H1 (cell line): ENCODE measurements around the gene OR2L3. TPM values are rescaled to one million over a fixed set of nuclear protein-coding genes. Genes with fewer than 3 reads are reported as not detected.

ENCODE experiments used
- CTCF ChIA-PET: fragments of 300-600 bp; sonication (Branson Sonifier 250); formaldehyde crosslinking; loops from one replicate; lab custom pipeline; 2021; ENCODE audit not compliant: partially characterized antibody; lab: Charles Lee
- POLR2A ChIA-PET: fragments of 300-600 bp; sonication (Branson Sonifier 250); formaldehyde crosslinking; loops from one replicate; lab custom pipeline; 2021; ENCODE audit warnings: inconsistent platforms; ENCODE audit not compliant: partially characterized antibody; lab: Charles Lee
- DNase-seq, 2 experiments: peaks; one replicate each; pipeline versions ENCODE4 v3.0.0 to v3.0.0-alpha.2; 2010 to 2022; ENCODE audit warnings: low spot score in 2 of 2, low read depth in 1 of 2, mixed read lengths in 1 of 2
- FAIRE-seq: peaks from 2 replicates; lab custom pipeline; 2011; peaks lifted over from hg19 to GRCh38; lab: Jason Lieb, UNC
- H2AFZ ChIP-seq: 2 replicates; pipeline ENCODE4 v1.8.1; 2012; ENCODE audit warnings: low read length, inconsistent platforms
- H2AK5ac ChIP-seq: 2 replicates; pipeline ENCODE4 v1.6.1; 2013; ENCODE audit warnings: low read depth, low read length
- H2BK120ac ChIP-seq: replicated peaks from 2 replicates; pipeline ENCODE3; 2013; ENCODE audit warnings: low read depth, low read length, inconsistent platforms
- H2BK12ac ChIP-seq: 2 replicates; pipeline ENCODE4 v1.6.1; 2013; ENCODE audit warnings: low read depth, low read length
- H2BK15ac ChIP-seq: 2 replicates; pipeline ENCODE4 v1.6.1; 2013; ENCODE audit warnings: low read length
- H2BK20ac ChIP-seq: 2 replicates; pipeline ENCODE4 v1.6.1; 2013; ENCODE audit warnings: low read length
- H2BK5ac ChIP-seq: 2 replicates; pipeline ENCODE4 v1.6.1; 2013; ENCODE audit warnings: low read depth, low read length
- H3K14ac ChIP-seq: 2 replicates; pipeline ENCODE4 v1.6.1; 2013; ENCODE audit warnings: inconsistent platforms; ENCODE audit not compliant: insufficient read length
- H3K18ac ChIP-seq: 2 replicates; pipeline ENCODE4 v1.6.1; 2013; ENCODE audit warnings: low read length; ENCODE audit errors: extremely low read depth
- H3K23ac ChIP-seq: 2 replicates; pipeline ENCODE4 v1.6.1; 2013; ENCODE audit warnings: inconsistent platforms; ENCODE audit not compliant: insufficient read length
- H3K23me2 ChIP-seq: 2 replicates; pipeline ENCODE4 v1.6.1; 2013; ENCODE audit warnings: low read depth, low read length
- H3K27ac ChIP-seq: 2 replicates; pipeline ENCODE4 v1.6.1; 2011; ENCODE audit warnings: low read depth, low read length, inconsistent platforms
- H3K27me3 ChIP-seq, 4 experiments: replicated peaks in 1 of 4; 1 replicate in 1 of 4; 2 replicates in 3 of 4; pipeline versions ENCODE4 v1.6.1 to v1.8.1; 2011 to 2013; ENCODE audit warnings: low read length in 3 of 4, mild to moderate bottlenecking in 3 of 4, inconsistent platforms in 2 of 4, mixed read lengths in 2 of 4, moderate library complexity in 1 of 4; ENCODE audit not compliant: control insufficient read depth in 3 of 4, insufficient read depth in 3 of 4; ENCODE audit errors: extremely low read depth in 1 of 4
- H3K36me3 ChIP-seq, 4 experiments: 2 replicates each; pipeline versions ENCODE4 v1.6.1 to v1.8.1; 2011 to 2013; ENCODE audit warnings: mild to moderate bottlenecking in 4 of 4, low read length in 3 of 4, moderate library complexity in 2 of 4, control low read depth in 1 of 4, inconsistent platforms in 1 of 4; ENCODE audit not compliant: insufficient read depth in 4 of 4, control insufficient read depth in 2 of 4
- H3K4ac ChIP-seq: replicated peaks from 2 replicates; pipeline ENCODE3; 2013; ENCODE audit warnings: low read length, low read depth, mixed read lengths, inconsistent platforms; ENCODE audit not compliant: insufficient read length
- H3K4me1 ChIP-seq, 4 experiments: replicated peaks in 1 of 4; 1 replicate in 1 of 4; 2 replicates in 3 of 4; pipeline versions ENCODE4 v1.6.1 to v1.8.1; 2011 to 2013; ENCODE audit warnings: low read length in 3 of 4, inconsistent platforms in 2 of 4, mixed read lengths in 1 of 4; ENCODE audit not compliant: insufficient read depth in 4 of 4, control insufficient read depth in 3 of 4
- H3K4me2 ChIP-seq, 2 experiments: 2 replicates each; pipeline versions ENCODE4 v1.6.1 to v1.8.1; 2011 to 2013; ENCODE audit warnings: low read depth in 2 of 2, low read length in 2 of 2, control low read depth in 1 of 2, inconsistent platforms in 1 of 2, mild to moderate bottlenecking in 1 of 2; ENCODE audit not compliant: insufficient read depth in 1 of 2
- H3K4me3 ChIP-seq, 4 experiments: fragments of 200-600, 300-600 bp in 1 of 4; sonication (generic), shearing (Covaris generic), sonication (Bioruptor Twin) in 1 of 4; 2 replicates each; pipeline versions ENCODE4 v1.5.1 to v1.8.1; 2011 to 2016; ENCODE audit warnings: low read length in 4 of 4, low read depth in 3 of 4, control low read depth in 2 of 4, inconsistent platforms in 2 of 4, mild to moderate bottlenecking in 2 of 4, mixed read lengths in 1 of 4, moderate library complexity in 1 of 4; ENCODE audit not compliant: insufficient read depth in 2 of 4; ENCODE audit errors: extremely low read depth in 1 of 4
- H3K56ac ChIP-seq: replicated peaks from 2 replicates; pipeline ENCODE3; 2013; ENCODE audit warnings: low read depth, mild to moderate bottlenecking, mixed read lengths, low read length, inconsistent platforms; ENCODE audit not compliant: insufficient read length
- H3K79me1 ChIP-seq: 2 replicates; pipeline ENCODE4 v1.6.1; 2013; ENCODE audit warnings: low read depth, low read length, control low read depth
- H3K79me2 ChIP-seq, 2 experiments: 2 replicates each; pipeline versions ENCODE4 v1.6.1 to v1.8.1; 2012 to 2013; ENCODE audit warnings: low read length in 2 of 2, mild to moderate bottlenecking in 2 of 2, inconsistent platforms in 1 of 2; ENCODE audit not compliant: insufficient read depth in 2 of 2, control insufficient read depth in 1 of 2
- H3K9ac ChIP-seq, 4 experiments: replicated peaks in 1 of 4; 1 replicate in 1 of 4; 2 replicates in 3 of 4; pipeline versions ENCODE4 v1.6.1 to v1.8.1; 2011 to 2013; ENCODE audit warnings: low read depth in 3 of 4, low read length in 3 of 4, control low read depth in 2 of 4, mild to moderate bottlenecking in 2 of 4, moderate library complexity in 2 of 4, inconsistent platforms in 1 of 4; ENCODE audit errors: extremely low read depth in 1 of 4
- H3K9me3 ChIP-seq, 2 experiments: 2 replicates each; pipeline versions ENCODE4 v1.6.1 to v1.8.1; 2012 to 2013; ENCODE audit warnings: mild to moderate bottlenecking in 2 of 2, moderate library complexity in 2 of 2, control low read depth in 1 of 2, inconsistent platforms in 1 of 2, low read depth in 1 of 2, low read length in 1 of 2, mixed read lengths in 1 of 2; ENCODE audit not compliant: insufficient read depth in 2 of 2
- H4K20me1 ChIP-seq, 2 experiments: replicated peaks in 1 of 2; 2 replicates each; pipeline versions ENCODE3 to v1.8.1; 2011 to 2013; ENCODE audit warnings: inconsistent platforms in 2 of 2, low read length in 2 of 2, mild to moderate bottlenecking in 1 of 2; ENCODE audit not compliant: insufficient read depth in 2 of 2, control insufficient read depth in 1 of 2
- H4K5ac ChIP-seq: 2 replicates; pipeline ENCODE4 v1.6.1; 2013; ENCODE audit warnings: low read length, low read depth, mixed read lengths, inconsistent platforms; ENCODE audit not compliant: insufficient read length
- H4K8ac ChIP-seq: 2 replicates; pipeline ENCODE4 v1.8.0; 2013; ENCODE audit warnings: mild to moderate bottlenecking, moderate library complexity, low read length, inconsistent platforms; ENCODE audit not compliant: insufficient read depth; ENCODE audit errors: extremely low read depth
- H4K91ac ChIP-seq: replicated peaks from 2 replicates; pipeline ENCODE3; 2013; ENCODE audit warnings: low read length, mixed read lengths, inconsistent platforms; ENCODE audit not compliant: insufficient read length
- EP300 ChIP-seq, 2 experiments: IDR thresholded peaks; 1 replicate in 1 of 2; 2 replicates in 1 of 2; pipeline ENCODE4 v1.6.1; 2011 to 2012; ENCODE audit warnings: low read depth in 2 of 2, low read length in 2 of 2, mild to moderate bottlenecking in 2 of 2, borderline replicate concordance in 1 of 2, inconsistent platforms in 1 of 2, moderate library complexity in 1 of 2
- EZH2 ChIP-seq: fragments of 200-600 bp; sonication (generic); IDR thresholded peaks from 2 replicates; pipeline ENCODE4 v1.7.1; 2012; ENCODE audit warnings: low read depth, mild to moderate bottlenecking, moderate library complexity, low read length, inconsistent platforms; ENCODE audit not compliant: severe bottlenecking
- HDAC6 ChIP-seq: IDR thresholded peaks from one replicate; pipeline ENCODE4 v1.7.1; 2012; ENCODE audit warnings: low read depth, mild to moderate bottlenecking, inconsistent platforms, low read length, moderate library complexity
- KDM1A ChIP-seq: fragments of 200-600, 300-600 bp; sonication (generic); IDR thresholded peaks from 2 replicates; pipeline ENCODE4 v1.7.1; 2016; ENCODE audit warnings: mild to moderate bottlenecking, low read length, borderline replicate concordance
- POLR2A ChIP-seq, 2 experiments: IDR thresholded peaks; 1 replicate in 1 of 2; 2 replicates in 1 of 2; pipeline ENCODE4 v1.6.1; 2011; ENCODE audit warnings: low read depth in 2 of 2, low read length in 2 of 2, mild to moderate bottlenecking in 2 of 2; ENCODE audit errors: control extremely low read depth in 1 of 2
- RXRA ChIP-seq: IDR thresholded peaks from 2 replicates; pipeline ENCODE4 v1.6.1; 2011; ENCODE audit warnings: low read depth, mild to moderate bottlenecking, low read length, moderate library complexity; ENCODE audit not compliant: insufficient read depth
- SIN3A ChIP-seq, 2 experiments: IDR thresholded peaks in 1 of 2; conservative IDR thresholded peaks in 1 of 2; 2 replicates each; pipeline ENCODE4 v1.6.1; 2011 to 2012; ENCODE audit warnings: low read length in 2 of 2, improper control_type of control experiment in 1 of 2, low read depth in 1 of 2, mild to moderate bottlenecking in 1 of 2
- SIRT6 ChIP-seq: IDR thresholded peaks from one replicate; pipeline ENCODE4 v1.7.1; 2012; ENCODE audit warnings: low read length, inconsistent platforms
- SP4 ChIP-seq: IDR thresholded peaks from 2 replicates; pipeline ENCODE4 v1.6.1; 2012; ENCODE audit warnings: low read length, inconsistent platforms
- WGBS, 2 experiments: shearing (Covaris generic) in 1 of 2; methylation state at CpG; one replicate each; pipeline versions ENCODE4 v1.1.6 to v1.1.7; 2013 to 2015; ENCODE audit warnings: low lambda C conversion rate in 2 of 2, mixed read lengths in 2 of 2, inconsistent platforms in 1 of 2, low coverage in 1 of 2, missing lambda C conversion rate in 1 of 2; ENCODE audit not compliant: insufficient replicate concordance in 2 of 2, insufficient coverage in 1 of 2, insufficient read length in 1 of 2; ENCODE audit errors: extremely low coverage in 1 of 2, missing lambda C conversion rate in 1 of 2; 5-methylcytosine and 5-hydroxymethylcytosine counted together
- polyA plus RNA-seq, 7 experiments: library from polyadenylated mRNA; depleted of rRNA in 3 of 7; stranded (reverse) in 5 of 7; unstranded in 2 of 7; fragments of >200 nt in 5 of 7; fragments of 200-250 nt in 2 of 7; gene quantifications; 1 replicate in 5 of 7; 2 replicates in 1 of 7; 4 replicates in 1 of 7; pipeline versions ENCODE4 v1.2.1 to v1.2.3, GENCODE V29; 2011 to 2013; ENCODE audit warnings: missing spikeins in 2 of 7, mixed read lengths in 2 of 7
- total RNA-seq: library from RNA; stranded (reverse); fragmentation: NEBNext Ultra II Directional; extraction: Animal tissue kit (Norgen Biotek cat#: 25700); gene quantifications from 2 replicates; pipeline ENCODE4 v1.2.1, GENCODE V29; 2021
- TF ChIP-seq, protein P1 (sequence below), 3 experiments: IDR thresholded peaks; 1 replicate in 2 of 3; 2 replicates in 1 of 3; pipeline versions ENCODE4 v1.5.1 to v1.6.1; 2011; ENCODE audit warnings: low read length in 3 of 3, mild to moderate bottlenecking in 3 of 3, inconsistent platforms in 2 of 3, low read depth in 1 of 3, moderate library complexity in 1 of 3; ENCODE audit not compliant: insufficient read depth in 1 of 3; ENCODE audit errors: control extremely low read depth in 1 of 3
- TF ChIP-seq, protein P2 (sequence below): IDR thresholded peaks from 2 replicates; pipeline ENCODE4 v1.6.1; 2011; ENCODE audit warnings: low read length, improper control_type of control experiment

OR2L3 gene
- total and polyA plus RNA-seq, 2 of the 8 experiments (the other 6 are each of a cell fraction or from before 2014, with no cell fraction given): not detected

DNA sequence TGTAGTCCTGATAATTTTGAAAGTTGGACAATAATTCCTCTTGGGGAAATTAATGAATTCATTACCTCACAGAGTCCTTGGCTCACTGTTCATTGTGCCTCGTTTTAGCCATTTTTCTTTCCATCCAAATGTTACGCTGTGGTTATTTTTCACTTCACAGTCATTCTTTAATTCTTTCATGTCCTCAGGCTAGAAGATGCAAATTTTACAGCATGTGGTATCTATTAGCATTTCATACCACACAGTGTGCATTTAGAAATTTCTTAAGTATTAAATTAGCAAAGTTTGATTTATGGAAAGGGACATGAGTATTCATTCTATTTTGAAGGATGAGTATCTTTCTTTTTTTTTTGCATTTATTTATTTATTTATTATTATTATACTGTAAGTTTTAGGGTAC lies 18.4 kb downstream of the OR2L3 start:
- Histone ChIP-seq H2BK5ac (no peak overlapping the region), H3K9ac (no peak overlapping the region), H4K20me1 (no peaks in the 10 kb centered on the region), H3K23me2 (no peaks in the 10 kb centered on the region), H3K14ac (no peak overlapping the region), H2BK120ac (no peak overlapping the region), H3K4me3 (no peak overlapping the region), H3K4me1 (no peaks in the 10 kb centered on the region), H4K8ac (no peak overlapping the region), H3K18ac (no peak overlapping the region), H3K79me2 (no peaks in the 10 kb centered on the region), H4K91ac (no peak overlapping the region), H3K27me3 (no peaks in the 10 kb centered on the region), H3K4me2 (no peak overlapping the region), H2AFZ (no peak overlapping the region), H2BK20ac (no peak overlapping the region), H3K56ac (no peak overlapping the region), H3K79me1 (no peaks in the 10 kb centered on the region), H4K5ac (no peak overlapping the region), H2BK15ac (no peak overlapping the region), H3K23ac (no peak overlapping the region), H3K36me3 (no peaks in the 10 kb centered on the region), H3K9me3 (peaks cover 45 to 46% of the 10 kb centered on the region in 2 experiments), H3K27ac (no peak overlapping the region), H2AK5ac (no peak overlapping the region), H2BK12ac (no peak overlapping the region), H3K4ac (no peak overlapping the region)
- WGBS, 2 experiments: 69% methylated on average over 2 of the region's 2 CpGs; no CpG with 5 or more reads in 1 of the 2 experiments
- ChIA-PET POLR2A (no interaction called here), CTCF (no interaction called here)
- FAIRE-seq: no peak
- DNase-seq: no peak
- no peak for TF ChIP-seq POLR2A (IDR thresholded peaks at IDR 0.05; ENCODE audit: control extremely low read depth in 1 of 2, low read depth in 2 of 2, low read length in 2 of 2)
- TF ChIP-seq, protein P1, sequence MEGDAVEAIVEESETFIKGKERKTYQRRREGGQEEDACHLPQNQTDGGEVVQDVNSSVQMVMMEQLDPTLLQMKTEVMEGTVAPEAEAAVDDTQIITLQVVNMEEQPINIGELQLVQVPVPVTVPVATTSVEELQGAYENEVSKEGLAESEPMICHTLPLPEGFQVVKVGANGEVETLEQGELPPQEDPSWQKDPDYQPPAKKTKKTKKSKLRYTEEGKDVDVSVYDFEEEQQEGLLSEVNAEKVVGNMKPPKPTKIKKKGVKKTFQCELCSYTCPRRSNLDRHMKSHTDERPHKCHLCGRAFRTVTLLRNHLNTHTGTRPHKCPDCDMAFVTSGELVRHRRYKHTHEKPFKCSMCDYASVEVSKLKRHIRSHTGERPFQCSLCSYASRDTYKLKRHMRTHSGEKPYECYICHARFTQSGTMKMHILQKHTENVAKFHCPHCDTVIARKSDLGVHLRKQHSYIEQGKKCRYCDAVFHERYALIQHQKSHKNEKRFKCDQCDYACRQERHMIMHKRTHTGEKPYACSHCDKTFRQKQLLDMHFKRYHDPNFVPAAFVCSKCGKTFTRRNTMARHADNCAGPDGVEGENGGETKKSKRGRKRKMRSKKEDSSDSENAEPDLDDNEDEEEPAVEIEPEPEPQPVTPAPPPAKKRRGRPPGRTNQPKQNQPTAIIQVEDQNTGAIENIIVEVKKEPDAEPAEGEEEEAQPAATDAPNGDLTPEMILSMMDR (IDR thresholded peaks at IDR 0.05; ENCODE audit: control extremely low read depth in 1 of 3, insufficient read depth in 1 of 3, low read depth in 1 of 3, low read length in 3 of 3): no peak
- TF ChIP-seq EZH2: no peak
- no peak for TF ChIP-seq KDM1A
- TF ChIP-seq SP4: no peak
- TF ChIP-seq RXRA: no peak
- no peak for TF ChIP-seq EP300 (IDR thresholded peaks at IDR 0.05; ENCODE audit: borderline replicate concordance in 1 of 2, low read depth in 2 of 2, low read length in 2 of 2)
- TF ChIP-seq SIN3A (conservative IDR thresholded peaks at IDR 0.05 in 1 of 2, IDR thresholded peaks at IDR 0.05 in 1 of 2; ENCODE audit: low read depth in 1 of 2, low read length in 2 of 2): no peak
- TF ChIP-seq, protein P2, sequence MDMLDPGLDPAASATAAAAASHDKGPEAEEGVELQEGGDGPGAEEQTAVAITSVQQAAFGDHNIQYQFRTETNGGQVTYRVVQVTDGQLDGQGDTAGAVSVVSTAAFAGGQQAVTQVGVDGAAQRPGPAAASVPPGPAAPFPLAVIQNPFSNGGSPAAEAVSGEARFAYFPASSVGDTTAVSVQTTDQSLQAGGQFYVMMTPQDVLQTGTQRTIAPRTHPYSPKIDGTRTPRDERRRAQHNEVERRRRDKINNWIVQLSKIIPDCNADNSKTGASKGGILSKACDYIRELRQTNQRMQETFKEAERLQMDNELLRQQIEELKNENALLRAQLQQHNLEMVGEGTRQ: no peak
- TF ChIP-seq HDAC6: no peak
- TF ChIP-seq SIRT6: no peak
